GM12874 (cell line): ENCODE results near the gene HOXA4.

ENCODE experiments used
- CTCF ChIP-seq: IDR thresholded peaks from 2 replicates; pipeline ENCODE4 v1.5.1; 2011; ENCODE audit warnings: low read depth, mild to moderate bottlenecking, control low read depth, low read length, moderate library complexity; ENCODE audit not compliant: insufficient read depth

HOXA4 gene

GRCh38 chr7:27097686-27098577, 32.6 kb downstream of the HOXA4 start:
- TF ChIP-seq CTCF: 0 out of 2 replicates have a peak, but pooled peaks have one; percentile 5

GRCh38 chr7:27096768-27097514, 33.6 kb downstream of the HOXA4 start:
- no peak for TF ChIP-seq CTCF

GRCh38 chr7:27095897-27096767, 34.4 kb downstream of the HOXA4 start, which contains the start of gene HOXA1:
Gene HOXA1, minus strand, starts transcription at chr7:27096000. Its CDS starts 88 bp downstream, at chr7:27095912.
- TF ChIP-seq CTCF: 0 out of 2 replicates have a peak, but pooled peaks have one; percentile 17

GRCh38 chr7:27095050-27095896, 35.3 kb downstream of the HOXA4 start:
- TF ChIP-seq CTCF: no peak

- TF ChIP-seq CTCF: no peak
Observed at GRCh38 chr7:27094304-27095049, 36.1 kb downstream of the HOXA4 start.
